Right lobe of liver (tissue), 4 donors: ENCODE data around the gene MAL.

Experiments used
- CTCF ChIP-seq, 4 donors: fragments of 200-600 bp in 3 of 4; fragments of 450-650 bp in 1 of 4; IDR thresholded peaks; one replicate each; pipeline versions ENCODE4 v1.5.1 to v1.8.0; 2016 to 2022; ENCODE audit warnings: antibody characterized with exemption in 4 of 4, mild to moderate bottlenecking in 2 of 4
- POLR2A ChIP-seq: fragments of 450-650 bp; IDR thresholded peaks from one replicate; pipeline ENCODE4 v1.6.1; 2017; ENCODE audit warnings: antibody characterized with exemption, mild to moderate bottlenecking
- donor health status: DM: no; HTN: no; CAD: no.
- donor health status: DM: no; HTN: no; CAD: no.
- donor health status: DM: no; HTN: yes; CAD: no.

DNA sequence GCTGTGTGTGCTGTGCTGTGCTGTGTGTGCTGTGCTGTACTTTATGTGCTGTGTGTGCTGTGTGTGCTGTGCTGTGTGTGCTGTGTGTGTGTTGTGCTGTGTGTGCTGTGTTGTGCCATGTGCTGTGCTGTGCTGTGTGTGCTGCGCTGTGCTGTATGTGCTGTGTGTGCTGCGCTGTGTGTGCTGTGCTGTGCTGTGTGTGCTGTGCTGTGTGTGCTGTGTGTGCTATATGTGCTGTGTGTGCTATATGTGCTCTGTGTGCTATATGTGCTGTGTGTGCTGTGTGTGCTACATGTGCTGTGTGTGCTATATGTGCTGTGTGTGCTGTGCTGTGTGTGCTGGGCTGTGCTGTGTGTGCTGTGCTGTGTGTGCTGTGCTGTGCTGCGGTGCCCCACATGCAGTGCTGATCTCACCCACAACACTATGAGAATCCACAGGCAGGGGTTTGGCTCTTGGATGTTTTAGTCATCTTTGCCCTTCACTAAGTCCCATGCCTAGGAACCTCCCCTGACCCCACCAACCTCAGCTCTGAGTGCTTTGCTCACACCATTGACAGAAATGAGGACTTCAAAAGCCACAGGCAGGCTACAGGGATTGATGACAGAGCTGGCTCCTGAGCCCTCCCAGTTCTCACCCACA is 30.5 kb upstream of the MAL start:
- no peak for TF ChIP-seq CTCF (IDR thresholded peaks at IDR 0.05)
- no peak for TF ChIP-seq POLR2A
